GM18505 (cell line): ENCODE measurements around the gene NQO2.
"Not testable (repeated sequence)": the region's sequence is repeated elsewhere in the genome, so short reads cannot be mapped to it uniquely, and the experiment has no call there.

ENCODE experiments used
- ATAC-seq: cut with Tn5 transposase; IDR thresholded peaks from one replicate; pipeline ENCODE4 v1.9.1; 2021; ENCODE audit not compliant: unreplicated experiment
- POLR2A ChIP-seq: IDR thresholded peaks from 4 replicates; pipeline ENCODE4 v1.6.1; 2011; ENCODE audit warnings: borderline replicate concordance; ENCODE audit not compliant: insufficient read depth, insufficient read length; ENCODE audit errors: extremely low read depth

NQO2 gene

GRCh38 chr6:2962004-2962403 is 37.7 kb upstream of the NQO2 start:
- no peak for ATAC-seq
- no peak for TF ChIP-seq POLR2A

GRCh38 chr6:2962636-2963035 is 37.1 kb upstream of the NQO2 start:
- no peak for TF ChIP-seq POLR2A
- ATAC-seq = no peak

- TF ChIP-seq POLR2A = no peak
- ATAC-seq = no peak
Measured at GRCh38 chr6:2963756-2964155, 35.9 kb upstream of the NQO2 start.

GRCh38 chr6:2964793-2965505 is 34.7 kb upstream of the NQO2 start:
- no peak for ATAC-seq
- TF ChIP-seq POLR2A = no peak

- ATAC-seq = no peak
Measured at GRCh38 chr6:2966347-2966746, 33.3 kb upstream of the NQO2 start.

GRCh38 chr6:2967936-2968335 is 31.8 kb upstream of the NQO2 start:
- no peak for ATAC-seq

More at GRCh38 chr6:2966347-2966746, 33.3 kb upstream of the NQO2 start:
- TF ChIP-seq POLR2A = no peak

GRCh38 chr6:2968600-2969135 is 31.0 kb upstream of the NQO2 start:
- ATAC-seq = no peak
- no peak for TF ChIP-seq POLR2A

More at GRCh38 chr6:2967936-2968335, 31.8 kb upstream of the NQO2 start:
- no peak for TF ChIP-seq POLR2A

- TF ChIP-seq POLR2A = no peak
- ATAC-seq = no peak
Measured at GRCh38 chr6:2969549-2969948, 30.1 kb upstream of the NQO2 start.

GRCh38 chr6:2970034-2970685 is 29.5 kb upstream of the NQO2 start:
- no peak for TF ChIP-seq POLR2A
- no peak for ATAC-seq

GRCh38 chr6:2970753-2971419 is 28.8 kb upstream of the NQO2 start:
- no peak for TF ChIP-seq POLR2A

GRCh38 chr6:2971420-2972218 is 28.1 kb upstream of the NQO2 start, which contains the start of gene SERPINB6:
SERPINB6 (minus strand) TSS chr6:2971567; CDS start chr6:2959332, 12,235 bp downstream.
- no peak for TF ChIP-seq POLR2A
- no peak for ATAC-seq

More at GRCh38 chr6:2970753-2971419, 28.8 kb upstream of the NQO2 start:
- no peak for ATAC-seq

GRCh38 chr6:2972219-2972487 is 27.5 kb upstream of the NQO2 start:
- not testable (repeated sequence) for ATAC-seq

GRCh38 chr6:2972685-2973084 is 27.0 kb upstream of the NQO2 start:
- ATAC-seq = not testable (repeated sequence)

GRCh38 chr6:2973180-2973579 is 26.5 kb upstream of the NQO2 start:
- ATAC-seq = not testable (repeated sequence)
